Measurements from ENCODE around the gene NOM1.

The NOM1 gene

DNA sequence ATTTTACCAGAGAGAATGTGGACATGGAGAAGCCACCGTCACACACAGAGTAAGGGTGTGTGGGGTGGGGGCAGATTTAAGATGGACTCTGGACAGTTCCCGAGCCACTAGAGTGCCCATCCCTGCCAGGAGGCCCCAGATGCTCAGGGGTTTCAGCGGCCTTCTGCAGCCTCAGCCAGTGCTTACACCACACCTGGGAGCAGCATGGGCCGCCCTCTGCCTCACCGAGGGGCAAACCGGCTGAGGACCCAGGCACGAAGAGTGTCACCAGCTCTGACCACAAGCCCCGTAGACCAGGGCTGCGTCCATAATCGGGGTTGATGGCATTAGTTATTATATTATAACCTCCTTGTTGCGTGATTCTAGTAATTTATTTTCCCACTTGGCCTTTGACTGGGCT lies 67.6 kb downstream of the NOM1 start:
- no peak for DNase-seq

- DNase-seq, result no peak
Measured at GRCh38 chr7:157017603-157018327, 68.3 kb downstream of the NOM1 start.

- DNase-seq, result no peak
Measured at GRCh38 chr7:157018328-157018996, 69.0 kb downstream of the NOM1 start.

DNA sequence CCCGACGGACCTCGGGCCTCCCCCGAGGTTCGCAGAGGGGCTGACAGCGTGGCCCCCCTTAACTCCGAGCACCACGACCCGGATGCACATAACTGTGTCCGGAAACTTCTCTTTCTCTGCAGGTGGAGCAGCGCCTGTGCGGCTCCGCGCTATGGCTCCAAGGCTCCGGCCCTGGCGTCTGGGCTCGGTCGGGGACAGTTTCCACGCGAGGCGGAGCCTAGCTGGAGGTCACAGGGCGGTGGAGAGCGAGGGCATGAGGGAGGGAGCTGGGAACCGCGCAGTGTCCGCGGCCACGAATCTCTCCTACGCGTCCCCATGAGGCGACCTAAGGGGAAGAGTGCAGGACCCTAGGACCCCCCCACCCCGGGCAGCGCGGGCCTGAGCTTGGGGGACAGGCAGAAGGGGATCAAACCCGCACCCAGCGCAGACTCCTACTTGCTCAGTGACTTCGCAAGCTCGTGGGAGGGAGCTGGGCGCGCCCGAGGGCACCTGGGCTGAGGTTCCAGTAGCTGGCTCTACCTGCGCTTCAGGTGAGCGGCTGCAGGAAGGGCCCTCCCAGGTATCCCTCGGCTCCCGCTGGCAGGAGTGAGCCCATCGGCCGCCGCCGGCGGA lies 69.6 kb downstream of the NOM1 start:
- DNase-seq, result no peak

DNA sequence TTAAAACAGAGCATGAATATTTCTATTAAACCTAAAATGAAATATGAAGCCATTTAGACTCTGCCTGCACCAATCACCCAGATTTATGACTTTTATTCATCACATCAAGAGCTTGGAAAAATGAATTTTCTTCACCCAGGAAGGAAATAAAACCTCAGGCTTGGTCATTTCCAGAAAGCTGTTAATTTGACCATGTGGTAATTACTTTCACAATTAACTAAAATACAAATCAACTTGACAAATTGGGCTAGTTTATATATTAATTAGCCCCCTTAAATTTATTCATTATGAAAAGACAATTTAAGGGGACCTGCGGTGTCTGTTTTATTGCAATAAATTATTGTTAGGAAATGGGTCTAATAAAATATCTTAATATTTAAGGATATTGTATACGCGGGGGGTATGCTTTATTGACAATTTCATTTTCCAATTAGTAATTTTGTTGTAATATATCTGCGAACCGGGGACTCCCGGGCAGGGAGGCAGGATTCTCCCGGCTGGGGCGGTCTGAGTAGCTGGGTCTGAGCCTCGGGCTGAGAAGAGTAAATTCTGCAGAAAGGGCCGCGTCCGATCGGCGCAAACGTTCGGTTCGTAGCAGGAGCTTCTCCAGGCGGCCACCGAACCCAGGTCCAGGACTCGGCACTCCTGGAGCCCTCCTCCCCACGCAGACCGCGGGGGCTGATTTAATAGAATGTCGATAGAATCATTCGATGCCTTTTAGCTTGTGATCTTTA lies 70.4 kb downstream of the NOM1 start:
- DNase-seq, result no peak

DNA sequence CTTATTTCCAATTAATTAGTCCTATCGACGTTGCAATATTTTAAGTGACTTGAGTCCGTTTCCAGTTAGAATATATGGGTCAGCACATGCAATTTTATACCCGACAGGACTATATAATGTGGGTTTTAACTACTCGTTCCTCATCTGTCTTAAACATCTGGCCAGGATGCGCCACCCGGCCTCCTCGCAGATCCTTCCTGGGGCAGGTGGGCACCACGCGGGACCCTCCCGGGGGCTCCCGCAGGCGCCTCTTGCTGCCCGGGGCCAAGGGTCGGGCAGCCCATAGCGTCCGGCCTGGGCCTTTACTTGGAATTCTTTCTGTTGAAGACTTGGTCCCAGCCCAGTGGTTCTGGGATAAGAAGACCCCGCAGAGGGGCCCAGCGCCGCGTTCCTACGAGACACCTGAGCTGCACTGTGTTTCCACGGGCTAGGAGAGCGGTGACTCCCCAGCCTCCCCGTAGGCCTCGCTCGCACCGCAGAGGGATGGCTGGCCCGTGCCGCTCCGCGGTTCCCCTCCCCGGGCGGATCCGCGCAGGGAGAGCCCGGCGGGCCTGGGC lies 71.1 kb downstream of the NOM1 start:
- no peak for DNase-seq

DNA sequence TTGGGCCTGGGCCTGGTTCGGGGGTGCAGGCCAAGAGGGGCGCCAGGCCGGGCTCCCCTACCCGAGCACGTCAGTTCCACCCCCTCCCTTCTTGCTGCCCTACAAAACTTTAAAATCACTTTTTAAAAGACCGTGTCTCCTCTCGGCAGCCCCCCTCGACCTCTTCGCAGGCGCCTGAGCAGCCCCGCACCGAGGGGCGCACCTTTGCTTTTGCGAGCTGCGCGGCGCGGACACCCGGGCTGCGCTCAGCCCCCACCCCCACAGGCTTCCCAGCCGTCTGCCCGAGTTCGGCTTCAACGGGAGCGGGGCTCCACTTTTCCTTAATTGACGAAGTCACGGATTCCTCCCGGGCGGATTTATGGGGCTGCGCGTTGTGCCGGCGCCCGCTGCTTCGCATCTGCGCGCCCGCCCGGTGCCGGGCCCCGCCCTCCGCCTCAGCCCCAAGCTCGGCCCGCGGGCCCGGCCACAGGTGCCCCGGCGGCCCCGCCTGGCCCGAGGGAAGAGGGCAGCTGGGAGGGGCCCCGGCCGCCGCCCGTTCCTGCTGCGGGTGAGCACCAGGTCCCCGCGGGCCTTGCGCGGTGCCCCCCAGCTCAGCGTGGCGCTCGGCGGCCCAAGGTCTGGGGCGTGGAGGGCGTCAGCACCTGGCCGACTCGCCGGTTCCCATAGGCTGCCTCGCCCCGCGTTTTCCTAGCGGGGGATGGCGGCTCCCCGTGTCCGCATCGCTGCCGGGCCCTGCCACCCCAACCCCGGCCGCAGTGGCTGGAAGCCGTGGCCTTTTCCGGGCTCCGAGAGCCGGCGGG lies 71.8 kb downstream of the NOM1 start:
- no peak for DNase-seq

DNA sequence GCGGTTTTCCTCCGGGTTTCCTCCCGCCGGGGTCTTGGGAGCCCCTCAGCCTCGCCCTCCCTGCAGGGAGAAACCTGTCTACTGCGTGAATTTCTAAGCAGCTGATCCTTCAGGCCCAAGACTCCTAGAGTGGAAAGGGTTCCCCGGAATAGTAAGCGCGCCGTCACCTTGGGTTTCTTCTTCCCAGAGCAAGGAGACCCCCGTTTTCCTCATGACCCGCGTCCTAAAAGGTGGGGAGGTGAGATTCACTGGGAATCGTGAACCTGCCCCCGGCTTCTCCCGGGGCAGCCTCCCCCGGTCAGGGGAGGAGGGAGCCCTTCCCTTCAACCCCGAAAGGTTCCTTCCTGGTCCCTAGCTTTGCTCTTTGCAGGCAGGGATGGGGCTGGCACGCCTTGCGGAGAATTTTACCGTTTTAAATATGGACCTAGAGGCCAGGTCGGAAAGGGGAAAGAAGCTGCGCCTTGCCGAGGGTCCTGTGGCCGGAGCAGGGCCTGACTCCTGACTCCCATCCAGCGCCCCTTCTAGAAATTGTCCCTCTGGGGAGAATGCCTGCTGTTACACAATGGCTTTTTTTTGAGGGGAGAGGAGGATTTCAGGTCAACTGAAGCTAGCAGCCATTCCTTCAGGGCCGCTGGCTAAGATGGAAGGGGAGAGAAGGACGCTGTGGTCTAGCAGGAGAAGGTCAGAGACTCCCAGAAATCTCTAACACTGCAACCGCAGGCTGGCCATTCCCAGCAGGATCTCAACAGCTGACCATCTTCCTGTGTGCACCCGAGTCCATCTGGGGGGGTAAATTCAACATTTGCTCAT lies 72.6 kb downstream of the NOM1 start:
- no peak for DNase-seq

All from SHP77 treated with DMSO at 0.1 percent for 48 hours (cell line).